Panc1 (cell line): Measurements from ENCODE around the gene GMEB1. TPM values are rescaled to one million over a fixed set of nuclear protein-coding genes. Genes with fewer than 3 reads are reported as not detected.

Source experiments
- ATAC-seq: fragments of 200-7000 bp; cut with Tn5 transposase; 2 replicates; pipeline ENCODE4 v1.9.1; 2020; ENCODE audit warnings: mild to moderate bottlenecking, moderate library complexity
- BruUV-seq: library from RNA; stranded (reverse); fragments of 400-500 nt; replicated peaks from 2 replicates; lab custom pipeline; 2021; lab: Mats Ljungman, UMichigan
- CTCF ChIA-PET: fragments of 300-600 bp; sonication (Branson Sonifier 250); formaldehyde crosslinking; loops from one replicate; lab custom pipeline; 2022; ENCODE audit warnings: antibody characterized with exemption; lab: Charles Lee
- POLR2A ChIA-PET: fragments of 300-600 bp; sonication (Branson Sonifier 250); formaldehyde crosslinking; loops from one replicate; lab custom pipeline; 2022; ENCODE audit warnings: antibody characterized with exemption; lab: Charles Lee
- DNase-seq: peaks from one replicate; pipeline ENCODE4 v3.0.0-alpha.2; 2010; ENCODE audit warnings: low read depth, low spot score
- H3K27ac ChIP-seq: 2 replicates; pipeline ENCODE4 v1.5.1; 2011; ENCODE audit warnings: mild to moderate bottlenecking, low read length, inconsistent platforms
- H3K27me3 ChIP-seq: fragments of 200-500 bp; sonication (Bioruptor generic); 2 replicates; pipeline ENCODE4 v1.6.0; 2014; ENCODE audit warnings: low read length, inconsistent platforms; ENCODE audit not compliant: control insufficient read depth, insufficient read depth
- H3K36me3 ChIP-seq: fragments of 200-500 bp; sonication (Bioruptor generic); 2 replicates; pipeline ENCODE4 v1.5.1; 2014; ENCODE audit warnings: inconsistent platforms, mild to moderate bottlenecking, low read length, moderate library complexity; ENCODE audit not compliant: control insufficient read depth, insufficient read depth
- H3K4me1 ChIP-seq: 2 replicates; pipeline ENCODE4 v1.5.1; 2011; ENCODE audit warnings: inconsistent platforms, mild to moderate bottlenecking, low read length, moderate library complexity; ENCODE audit not compliant: control insufficient read depth, insufficient read depth
- H3K4me3 ChIP-seq, 2 experiments: 2 replicates each; pipeline ENCODE4 v1.5.1; 2011 to 2012; ENCODE audit warnings: low read depth in 2 of 2, low read length in 2 of 2, mild to moderate bottlenecking in 2 of 2, inconsistent platforms in 1 of 2, moderate library complexity in 1 of 2
- H3K9me3 ChIP-seq: fragments of 200-500 bp; sonication (Bioruptor generic); 2 replicates; pipeline ENCODE4 v1.5.1; 2014; ENCODE audit warnings: low read depth, mild to moderate bottlenecking, inconsistent platforms, low read length, moderate library complexity; ENCODE audit not compliant: control insufficient read depth, insufficient read depth
- CTCF ChIP-seq: fragments of 450-650 bp; IDR thresholded peaks from 2 replicates; pipeline ENCODE4 v1.5.1; 2017; ENCODE audit warnings: mild to moderate bottlenecking
- POLR2AphosphoS5 ChIP-seq: IDR thresholded peaks from 2 replicates; pipeline ENCODE4 v1.6.1; 2012; ENCODE audit warnings: mild to moderate bottlenecking, low read depth, low read length, moderate library complexity
- REST ChIP-seq, 2 experiments: IDR thresholded peaks; 2 replicates each; pipeline ENCODE4 v1.6.1; 2011 to 2012; ENCODE audit warnings: low read depth in 2 of 2, control low read depth in 1 of 2, low read length in 1 of 2, mild to moderate bottlenecking in 1 of 2, moderate library complexity in 1 of 2; ENCODE audit not compliant: insufficient read depth in 1 of 2
- SIN3A ChIP-seq: IDR thresholded peaks from 2 replicates; pipeline ENCODE4 v1.6.1; 2012; ENCODE audit warnings: low read depth, mild to moderate bottlenecking, low read length, moderate library complexity, borderline replicate concordance; ENCODE audit not compliant: insufficient read depth
- TCF7L2 ChIP-seq: IDR thresholded peaks from 2 replicates; pipeline ENCODE4 v1.6.1; 2011; ENCODE audit warnings: mild to moderate bottlenecking, low read depth, low read length, inconsistent platforms
- in situ Hi-C: cut with HindIII; loops from 2 replicates; pipeline ENCODE4 v1.10.0; 2016; ENCODE audit warnings: low sequenced_read_pairs, low pct_unique_long_range_greater_than_20kb
- intact Hi-C: fragments of 100-400 bp; cut with micrococcal nuclease; formaldehyde crosslinking; loops from one replicate; pipeline ENCODE4 v1.10.0; 2022; ENCODE audit not compliant: unreplicated experiment
- total RNA-seq: library from RNA; stranded (reverse); gene quantifications from one replicate; pipeline ENCODE4 v1.2.1, GENCODE V29; 2021; ENCODE audit not compliant: unreplicated experiment

Gene GMEB1
- total RNA-seq, 1 experiment from 2014 or later = 13.8 TPM

GRCh38 chr1:28642056-28642846, 26.3 kb upstream of the GMEB1 start:
- peak; percentile 62 for ATAC-seq
- ChIA-PET CTCF (no interaction called here), POLR2A (interaction anchor here (0.6 to 1.0 kb wide), 2 partner anchors 27 to 130 kb away, joined by 10 to 12 read pairs; partner anchors contain the start of gene GMEB1)
- BruUV-seq = TSS peak; percentile 92
- no peak for DNase-seq
- TF ChIP-seq SIN3A (no peak), CTCF (no peak), REST (IDR thresholded peaks at IDR 0.05; ENCODE audit: insufficient read depth in 1 of 2, low read depth in 2 of 2, low read length in 1 of 2) (no peak), POLR2AphosphoS5 (no peak), TCF7L2 (no peak)
- Histone ChIP-seq H3K36me3 (peaks cover 4% of the 10 kb centered on the region; the same call in 1 of the 2 replicates), H3K4me3 (peak overlapping the region; percentile 78 to 88), H3K27ac (peak overlapping the region; percentile 95), H3K9me3 (no peaks in the 10 kb centered on the region), H3K27me3 (no peaks in the 10 kb centered on the region), H3K4me1 (0 out of 2 replicates have a peak, but pooled peaks cover 3% of the 10 kb centered on the region)
- intact Hi-C loops (loop anchor here (10.0 kb wide), 1 partner anchor 233 kb away; no protein-coding TSS in a partner anchor), in situ Hi-C loops (no loop called here)

- H3K4me1 ChIP-seq = peaks cover 7% of the 10 kb centered on the region; the same call in 1 of the 2 replicates
- DNase-seq (peak; percentile 87), ATAC-seq (peak; percentile 96)
- H3K27ac ChIP-seq = peak within 1 kb of the TSS; percentile 95
- POLR2A ChIA-PET = interaction anchor here (0.6 to 1.0 kb wide), 14 partner anchors 13 to 614 kb away, joined by 3 to 12 read pairs (median 6); partner anchors contain the start of gene GMEB1
- in situ Hi-C loops (no loop called here), intact Hi-C loops (loop anchor here (10.0 kb wide), 1 partner anchor 232 kb away; no protein-coding TSS in a partner anchor)
- CTCF ChIA-PET = interaction anchor here (0.6 to 1.1 kb wide), 6 partner anchors 24 to 234 kb away, joined by 3 to 21 read pairs (median 3); partner anchors contain the start of gene YTHDF2
- peak within 1 kb of the TSS; percentile 78 to 88 for H3K4me3 ChIP-seq
- TF ChIP-seq POLR2AphosphoS5 (peak; percentile 98), SIN3A (peak; percentile 94), CTCF (peak; percentile 75), TCF7L2 (peak; percentile 46; the same call in 1 of the 2 replicates), REST (IDR thresholded peaks at IDR 0.05; ENCODE audit: insufficient read depth in 1 of 2, low read depth in 2 of 2, low read length in 1 of 2) (peak; percentile 42 to 61; a peak in 2 of 4 replicates)
- no peaks in the 10 kb centered on the region for H3K9me3 ChIP-seq
- no peaks in the 10 kb centered on the region for H3K27me3 ChIP-seq
- TSS peak; percentile 99 for BruUV-seq
- H3K36me3 ChIP-seq = peaks cover 4% of the 10 kb centered on the region; the same call in 1 of the 2 replicates
Observed at GRCh38 chr1:28642847-28643635, 25.5 kb upstream of the GMEB1 start, which contains the start of gene TAF12. TSS of gene TAF12 (minus strand) at chr1:28643067. CDS start at chr1:28622081, 20,986 bp downstream.
